Activated naive CD8-positive, alpha-beta T cell treated with anti-CD3 and anti-CD28 coated beads, Interleukin-2, amount 50 U/mL, for 24 hours (primary cell): ENCODE data around the gene ACTG1.

Source experiments
- ATAC-seq: fragments of 150-1000 bp; cut with Tn5 transposase; one replicate; pipeline ENCODE4 v1.10.0; 2021
- DNase-seq: peaks from one replicate; pipeline ENCODE4 v3.0.0; 2021
- H3K27ac Mint-ChIP-seq: one replicate; pipeline ENCODE4 v1.8.0; 2021; ENCODE audit warnings: mild to moderate bottlenecking, mixed read lengths
- H3K27me3 Mint-ChIP-seq: one replicate; pipeline ENCODE4 v1.8.0; 2021; ENCODE audit warnings: mixed read lengths
- H3K36me3 Mint-ChIP-seq: one replicate; pipeline ENCODE4 v1.8.0; 2021; ENCODE audit warnings: low read depth, mixed read lengths
- H3K4me1 Mint-ChIP-seq: one replicate; pipeline ENCODE4 v1.8.0; 2021; ENCODE audit warnings: mixed read lengths
- H3K4me3 Mint-ChIP-seq: one replicate; pipeline ENCODE4 v1.8.0; 2021; ENCODE audit warnings: mild to moderate bottlenecking, moderate library complexity, mixed read lengths
- H3K9me3 Mint-ChIP-seq: one replicate; pipeline ENCODE4 v1.8.0; 2021; ENCODE audit warnings: mixed read lengths

The ACTG1 gene

GRCh38 chr17:81481073-81481799, 31.4 kb downstream of the ACTG1 start:
- H3K9me3 Mint-ChIP-seq = no peaks in the 10 kb centered on the region
- peak overlapping the region; percentile 42 for H3K4me3 Mint-ChIP-seq
- no peak overlapping the region for H3K27ac Mint-ChIP-seq
- peak; percentile 16 for ATAC-seq
- H3K27me3 Mint-ChIP-seq = peaks cover 27% of the 10 kb centered on the region
- H3K4me1 Mint-ChIP-seq = peaks cover 27% of the 10 kb centered on the region
- H3K36me3 Mint-ChIP-seq = no peaks in the 10 kb centered on the region
- peak; percentile 61 for DNase-seq

GRCh38 chr17:81480140-81481072, 32.2 kb downstream of the ACTG1 start:
- H3K27ac Mint-ChIP-seq = no peak overlapping the region
- peaks cover 23% of the 10 kb centered on the region for H3K27me3 Mint-ChIP-seq
- no peak overlapping the region for H3K4me3 Mint-ChIP-seq

GRCh38 chr17:81479175-81480071, 33.2 kb downstream of the ACTG1 start:
- DNase-seq = no peak
- Mint-ChIP-seq H3K36me3 (no peaks in the 10 kb centered on the region), H3K4me1 (peaks cover 22% of the 10 kb centered on the region), H3K4me3 (no peak overlapping the region), H3K9me3 (no peaks in the 10 kb centered on the region), H3K27ac (no peak overlapping the region), H3K27me3 (peaks cover 23% of the 10 kb centered on the region)
- no peak for ATAC-seq

More at GRCh38 chr17:81480140-81481072, 32.2 kb downstream of the ACTG1 start:
- H3K36me3 Mint-ChIP-seq = no peaks in the 10 kb centered on the region
- DNase-seq (no peak), ATAC-seq (no peak)
- H3K4me1 Mint-ChIP-seq = peaks cover 22% of the 10 kb centered on the region
- no peaks in the 10 kb centered on the region for H3K9me3 Mint-ChIP-seq

- H3K36me3 Mint-ChIP-seq = no peaks in the 10 kb centered on the region
- H3K9me3 Mint-ChIP-seq = no peaks in the 10 kb centered on the region
- no peak for ATAC-seq
- H3K4me3 Mint-ChIP-seq = no peak overlapping the region
- no peak for DNase-seq
- H3K27me3 Mint-ChIP-seq = peaks cover 21% of the 10 kb centered on the region
- no peak overlapping the region for H3K27ac Mint-ChIP-seq
- H3K4me1 Mint-ChIP-seq = peaks cover 18% of the 10 kb centered on the region
Measured at GRCh38 chr17:81478119-81478518, 34.5 kb downstream of the ACTG1 start.

- DNase-seq (no peak), ATAC-seq (no peak)
- no peak overlapping the region for H3K27ac Mint-ChIP-seq
Measured at GRCh38 chr17:81477173-81477572, 35.4 kb downstream of the ACTG1 start.

GRCh38 chr17:81476635-81477034, 36.0 kb downstream of the ACTG1 start:
- ATAC-seq (no peak), DNase-seq (no peak)
- H3K27ac Mint-ChIP-seq = no peak overlapping the region
- no peak overlapping the region for H3K4me3 Mint-ChIP-seq
- peaks cover 7% of the 10 kb centered on the region for H3K27me3 Mint-ChIP-seq
- H3K36me3 Mint-ChIP-seq = no peaks in the 10 kb centered on the region
- no peaks in the 10 kb centered on the region for H3K9me3 Mint-ChIP-seq
- H3K4me1 Mint-ChIP-seq = peaks cover 3% of the 10 kb centered on the region

More at GRCh38 chr17:81477173-81477572, 35.4 kb downstream of the ACTG1 start:
- Mint-ChIP-seq H3K4me1 (peaks cover 8% of the 10 kb centered on the region), H3K9me3 (no peaks in the 10 kb centered on the region), H3K36me3 (no peaks in the 10 kb centered on the region), H3K4me3 (no peak overlapping the region), H3K27me3 (peaks cover 12% of the 10 kb centered on the region)

GRCh38 chr17:81476097-81476496, 36.5 kb downstream of the ACTG1 start:
- Mint-ChIP-seq H3K27ac (no peak overlapping the region), H3K9me3 (no peaks in the 10 kb centered on the region), H3K4me1 (peaks cover 2% of the 10 kb centered on the region), H3K36me3 (no peaks in the 10 kb centered on the region), H3K4me3 (no peak overlapping the region), H3K27me3 (peaks cover 6% of the 10 kb centered on the region)
- DNase-seq (no peak), ATAC-seq (no peak)

- Mint-ChIP-seq H3K4me3 (no peak overlapping the region), H3K4me1 (no peaks in the 10 kb centered on the region), H3K9me3 (no peaks in the 10 kb centered on the region), H3K27me3 (no peaks in the 10 kb centered on the region), H3K27ac (no peak overlapping the region), H3K36me3 (no peaks in the 10 kb centered on the region)
- ATAC-seq = no peak
- DNase-seq = no peak
Measured at GRCh38 chr17:81474958-81475357, 37.6 kb downstream of the ACTG1 start.

GRCh38 chr17:81473019-81473418, 39.6 kb downstream of the ACTG1 start:
- no peak overlapping the region for H3K4me3 Mint-ChIP-seq
- no peaks in the 10 kb centered on the region for H3K36me3 Mint-ChIP-seq
- no peaks in the 10 kb centered on the region for H3K9me3 Mint-ChIP-seq
- H3K4me1 Mint-ChIP-seq = no peaks in the 10 kb centered on the region
- no peak for ATAC-seq
- H3K27ac Mint-ChIP-seq = no peak overlapping the region
- no peaks in the 10 kb centered on the region for H3K27me3 Mint-ChIP-seq
- no peak for DNase-seq

GRCh38 chr17:81471818-81472456, 40.7 kb downstream of the ACTG1 start:
- DNase-seq (no peak), ATAC-seq (no peak)
- no peak overlapping the region for H3K4me3 Mint-ChIP-seq
- no peaks in the 10 kb centered on the region for H3K27me3 Mint-ChIP-seq
- H3K27ac Mint-ChIP-seq = no peak overlapping the region
- no peaks in the 10 kb centered on the region for H3K4me1 Mint-ChIP-seq
- no peaks in the 10 kb centered on the region for H3K36me3 Mint-ChIP-seq
- H3K9me3 Mint-ChIP-seq = no peaks in the 10 kb centered on the region

- Mint-ChIP-seq H3K36me3 (no peaks in the 10 kb centered on the region), H3K27ac (no peak overlapping the region), H3K4me3 (no peak overlapping the region)
Measured at GRCh38 chr17:81470944-81471817, 41.4 kb downstream of the ACTG1 start.

GRCh38 chr17:81470270-81470943, 42.2 kb downstream of the ACTG1 start:
- Mint-ChIP-seq H3K27ac (no peak overlapping the region), H3K27me3 (no peaks in the 10 kb centered on the region), H3K4me3 (no peak overlapping the region), H3K9me3 (no peaks in the 10 kb centered on the region), H3K36me3 (no peaks in the 10 kb centered on the region), H3K4me1 (no peaks in the 10 kb centered on the region)
- no peak for ATAC-seq
- DNase-seq = no peak

More at GRCh38 chr17:81470944-81471817, 41.4 kb downstream of the ACTG1 start:
- no peaks in the 10 kb centered on the region for H3K9me3 Mint-ChIP-seq
- H3K27me3 Mint-ChIP-seq = no peaks in the 10 kb centered on the region
- DNase-seq (no peak), ATAC-seq (no peak)
- H3K4me1 Mint-ChIP-seq = no peaks in the 10 kb centered on the region

- DNase-seq (no peak), ATAC-seq (no peak)
- Mint-ChIP-seq H3K36me3 (no peaks in the 10 kb centered on the region), H3K27ac (no peak overlapping the region), H3K4me3 (no peak overlapping the region), H3K4me1 (no peaks in the 10 kb centered on the region), H3K9me3 (no peaks in the 10 kb centered on the region), H3K27me3 (no peaks in the 10 kb centered on the region)
Measured at GRCh38 chr17:81469266-81469665, 43.3 kb downstream of the ACTG1 start.
